ENCODE results near the gene SEPTIN12.
"Not testable (repeated sequence)": the region's sequence is repeated elsewhere in the genome, so short reads cannot be mapped to it uniquely, and the experiment has no call there.

Gene SEPTIN12

GRCh38 chr16:4790871-4791270, 2.7 kb upstream of the SEPTIN12 start:
- TF ChIP-seq CTCF (conservative IDR thresholded peaks at IDR 0.05; ENCODE audit: low read length): no peak
- DNase-seq (ENCODE audit: low read depth): no peak
- no peak overlapping the region for H3K4me3 ChIP-seq (ENCODE audit: low read length)

GRCh38 chr16:4790261-4790660, 2.1 kb upstream of the SEPTIN12 start:
- no peak overlapping the region for H3K4me3 ChIP-seq (ENCODE audit: low read length)
- DNase-seq (ENCODE audit: low read depth): no peak
- TF ChIP-seq CTCF (conservative IDR thresholded peaks at IDR 0.05; ENCODE audit: low read length): no peak

GRCh38 chr16:4788910-4789309, 765 bp upstream of the SEPTIN12 start:
- TF ChIP-seq CTCF (conservative IDR thresholded peaks at IDR 0.05; ENCODE audit: low read length): no peak
- H3K4me3 ChIP-seq (ENCODE audit: low read length): no peak overlapping the region
- DNase-seq (ENCODE audit: low read depth): no peak

- H3K4me3 ChIP-seq (ENCODE audit: low read length): no peak overlapping the region
- no peak for DNase-seq (ENCODE audit: low read depth)
- TF ChIP-seq CTCF (conservative IDR thresholded peaks at IDR 0.05; ENCODE audit: low read length): no peak
These were observed 344 bp upstream of the SEPTIN12 start for GRCh38 chr16:4788489-4788889.

GRCh38 chr16:4787068-4787467, 1.1 kb downstream of the SEPTIN12 start:
- TF ChIP-seq CTCF (conservative IDR thresholded peaks at IDR 0.05; ENCODE audit: low read length): no peak
- DNase-seq (ENCODE audit: low read depth): no peak
- no peak overlapping the region for H3K4me3 ChIP-seq (ENCODE audit: low read length)

- no peak overlapping the region for H3K4me3 ChIP-seq (ENCODE audit: low read length)
- DNase-seq (ENCODE audit: low read depth): no peak
- no peak for TF ChIP-seq CTCF (conservative IDR thresholded peaks at IDR 0.05; ENCODE audit: low read length)
These were observed 2.2 kb downstream of the SEPTIN12 start for GRCh38 chr16:4785758-4786433.

GRCh38 chr16:4784444-4784987, 3.6 kb downstream of the SEPTIN12 start:
- not testable (repeated sequence) for H3K4me3 ChIP-seq (ENCODE audit: low read length); DNase-seq (ENCODE audit: low read depth)

Measured in AG10803 (cell line).